SHP77 (cell line): ENCODE measurements around the gene GOLT1B.
"Not testable (repeated sequence)": the region's sequence is repeated elsewhere in the genome, so short reads cannot be mapped to it uniquely, and the experiment has no call there.

ENCODE experiments used
- DNase-seq, 2 experiments: peaks; one replicate each; lab custom pipeline; 2025; lab: John Stamatoyannopoulos, UW

The GOLT1B gene

DNA sequence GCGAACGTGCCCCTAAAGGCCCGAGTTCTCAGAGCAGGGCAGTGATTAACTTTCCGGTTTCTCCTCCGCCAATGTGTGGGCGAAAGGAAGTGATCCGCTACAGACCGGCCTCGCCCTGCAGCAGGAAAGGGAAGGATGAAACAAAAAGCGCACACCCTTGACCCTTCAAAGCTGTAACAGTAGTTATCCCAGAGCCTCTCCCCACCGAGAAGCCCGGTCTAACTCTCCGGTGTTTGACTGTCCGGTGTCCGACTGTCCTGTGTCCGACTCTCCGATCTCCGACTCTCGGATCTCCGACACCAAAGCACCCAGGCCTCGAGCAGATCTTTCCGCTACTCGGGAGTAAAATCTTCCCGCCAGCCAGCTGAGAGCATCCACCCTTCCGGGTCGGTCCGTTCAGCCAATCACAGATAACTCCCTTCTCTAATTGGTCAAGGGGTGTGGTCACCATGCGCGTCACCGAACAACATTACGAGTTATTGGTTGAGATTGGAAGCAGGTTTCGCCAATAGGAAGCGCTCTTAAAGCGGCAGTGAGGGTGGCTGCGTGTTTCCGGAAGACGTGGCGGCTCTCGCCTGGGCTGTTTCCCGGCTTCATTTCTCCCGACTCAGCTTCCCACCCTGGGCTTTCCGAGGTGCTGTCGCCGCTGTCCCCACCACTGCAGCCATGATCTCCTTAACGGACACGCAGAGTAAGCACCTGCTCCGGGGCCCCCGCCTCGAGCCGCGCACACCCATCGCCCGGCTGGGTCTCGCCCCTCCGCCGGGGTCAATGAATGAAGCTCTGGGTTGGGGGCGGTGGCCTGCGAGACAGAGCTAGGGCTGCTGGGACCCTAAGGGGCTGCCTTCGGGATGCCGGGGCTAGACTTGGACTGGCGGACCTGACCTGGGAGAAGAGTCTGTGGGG is at the start of gene GOLT1B, which contains the start of gene RECQL:
Gene GOLT1B (plus strand): TSS at position 532 of the 906 bp plus-strand sequence. CDS start 135 bp downstream, at position 667.
Gene RECQL (minus strand): TSS at position 378 of the 906 bp plus-strand sequence. CDS start 2,065 bp downstream, outside the sequence.
- DNase-seq, result peak; percentile 87 to 88

DNA sequence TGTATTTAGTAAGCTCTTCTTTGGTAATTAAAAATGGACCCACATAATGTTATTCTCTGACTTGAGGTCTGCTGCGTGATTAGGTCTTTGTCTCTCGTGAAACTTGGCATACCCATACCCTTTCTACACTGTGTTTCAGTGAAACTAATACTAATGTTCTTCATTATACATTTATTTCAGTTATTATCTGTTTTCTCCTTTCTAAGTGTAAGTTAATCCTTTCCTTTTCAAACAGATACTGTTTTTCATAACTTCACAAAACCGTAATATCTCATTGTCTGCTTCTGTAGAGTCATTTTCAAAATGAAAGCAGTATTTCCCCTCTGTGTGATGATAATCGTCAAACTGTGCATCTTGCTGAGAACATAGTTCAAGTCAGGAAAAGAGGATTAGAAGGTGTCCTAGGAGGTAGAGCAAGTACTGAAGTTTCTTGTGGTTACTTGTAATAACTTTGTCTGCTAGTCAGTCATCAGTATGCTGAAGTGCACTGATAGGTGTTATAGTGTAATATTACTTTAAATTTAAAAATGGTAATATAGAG is 48.2 kb upstream of the GOLT1B start:
- DNase-seq, result no peak

GRCh38 chr12:21456291-21456780 is 45.3 kb upstream of the GOLT1B start:
- no peak for DNase-seq

- no peak for DNase-seq
These were observed 42.1 kb upstream of the GOLT1B start for GRCh38 chr12:21459474-21459873.

DNA sequence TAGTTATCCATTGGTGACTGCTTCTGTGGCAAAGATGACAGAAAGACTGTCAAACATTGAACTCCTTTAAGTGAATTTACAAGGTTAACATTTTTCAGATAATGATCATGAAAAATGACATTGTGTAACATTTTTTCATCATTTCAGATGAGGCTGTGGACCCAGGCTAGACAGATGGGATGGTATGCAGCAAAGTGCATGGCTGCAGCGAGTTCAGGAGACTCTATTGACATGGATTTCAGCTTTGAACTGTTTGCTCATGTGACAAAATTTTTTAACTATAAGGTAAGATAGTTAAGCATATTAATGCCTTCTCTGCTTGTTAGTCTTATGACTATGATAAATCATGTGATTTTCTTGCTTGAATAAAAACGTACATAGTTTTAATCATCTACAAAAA is 34.3 kb upstream of the GOLT1B start:
- not testable (repeated sequence) for DNase-seq

- no peak for DNase-seq
These were observed 30.3 kb upstream of the GOLT1B start for GRCh38 chr12:21471294-21471693.

GRCh38 chr12:21472197-21472823 is 29.3 kb upstream of the GOLT1B start:
- DNase-seq, result no peak

GRCh38 chr12:21475552-21475951 is 26.0 kb upstream of the GOLT1B start:
- DNase-seq, result no peak

DNA sequence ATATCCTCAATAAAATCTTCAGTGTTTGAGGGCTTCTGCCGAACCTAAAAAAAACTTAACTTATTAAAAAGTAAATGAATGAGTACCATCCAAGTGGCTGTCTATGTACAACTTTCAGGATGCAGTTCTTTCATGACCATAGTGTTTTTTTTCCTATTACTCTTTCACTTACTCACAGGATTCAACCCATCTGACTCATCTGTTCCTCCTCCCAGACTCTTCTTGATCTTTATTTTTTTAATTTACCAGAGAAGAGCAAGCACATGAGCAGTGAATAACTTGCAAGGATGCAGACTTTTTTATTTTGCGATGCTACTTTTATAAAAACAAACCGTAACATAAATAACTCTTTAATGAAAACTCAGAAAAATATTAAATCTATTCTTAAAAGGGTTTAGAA is 24.6 kb upstream of the GOLT1B start:
- no peak for DNase-seq

DNA sequence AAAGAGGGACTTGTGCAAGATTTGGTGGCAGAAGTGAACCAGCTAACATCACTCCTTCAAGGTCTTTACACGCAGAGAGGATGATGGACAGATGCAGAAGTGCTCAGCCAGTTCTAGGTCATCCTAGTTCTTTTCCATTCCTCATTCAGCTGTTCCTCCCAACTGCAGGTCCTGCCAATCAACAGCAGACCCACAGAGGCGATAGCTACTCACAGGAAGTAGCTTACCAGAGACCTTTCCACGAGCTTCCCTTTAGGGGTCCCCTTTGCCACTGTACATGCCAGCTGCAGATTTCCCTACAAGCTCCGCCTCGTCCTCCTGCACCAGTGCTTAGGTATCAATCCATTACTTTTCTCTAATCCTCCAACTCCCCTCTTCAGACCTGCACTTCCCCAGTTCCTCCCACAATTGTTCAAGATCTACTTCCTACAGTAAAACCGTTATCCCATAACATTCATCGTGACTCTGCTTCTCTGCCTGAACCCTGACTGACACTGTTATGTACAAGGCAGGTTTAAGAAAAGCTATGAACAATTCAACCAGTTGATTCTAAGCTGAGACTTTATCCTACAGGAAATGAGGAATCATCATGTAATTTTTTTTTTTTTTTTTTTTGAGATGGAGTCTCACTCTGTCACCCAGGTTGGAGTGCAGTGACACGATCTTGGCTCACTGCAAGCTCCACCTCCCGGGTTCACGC is 22.7 kb upstream of the GOLT1B start:
- DNase-seq, result no peak

DNA sequence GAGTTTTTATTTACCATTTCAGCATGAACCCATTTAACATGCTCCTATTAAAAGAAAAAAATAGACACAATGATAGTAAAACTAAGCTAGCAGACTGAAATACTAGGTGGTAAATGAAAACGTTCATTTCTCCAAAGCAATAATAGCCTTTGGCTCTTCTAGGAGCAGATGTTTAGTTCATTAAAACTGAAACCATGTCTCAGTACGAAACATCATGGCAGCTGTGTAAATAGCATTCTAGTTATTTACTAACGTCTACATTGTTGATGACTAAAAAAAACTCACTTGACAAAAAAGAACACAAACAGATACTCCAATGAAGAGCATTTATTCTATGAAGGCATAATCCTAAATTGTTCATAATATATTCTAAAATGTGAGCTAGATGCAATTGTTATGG is 18.1 kb upstream of the GOLT1B start:
- peak in 1 of 2 experiments; percentile 5 for DNase-seq

DNA sequence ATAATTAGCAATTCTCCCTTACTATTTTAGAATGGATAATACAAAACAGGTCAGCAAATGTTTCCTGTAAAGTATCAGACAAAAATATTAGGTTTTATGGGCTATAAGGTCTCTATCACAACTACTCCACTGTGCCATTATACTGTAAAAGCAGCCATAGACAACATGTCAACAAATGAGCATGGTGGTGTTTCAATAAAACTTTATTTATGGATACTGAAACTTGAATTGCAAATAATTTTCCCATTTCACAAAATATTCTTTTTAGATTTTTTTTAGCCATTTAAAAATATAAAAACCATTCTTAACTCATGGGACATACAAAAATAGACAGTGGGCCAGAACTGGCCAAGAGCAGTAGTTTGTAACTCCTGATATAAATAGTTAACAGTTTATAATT is 15.6 kb upstream of the GOLT1B start:
- DNase-seq, result no peak

DNA sequence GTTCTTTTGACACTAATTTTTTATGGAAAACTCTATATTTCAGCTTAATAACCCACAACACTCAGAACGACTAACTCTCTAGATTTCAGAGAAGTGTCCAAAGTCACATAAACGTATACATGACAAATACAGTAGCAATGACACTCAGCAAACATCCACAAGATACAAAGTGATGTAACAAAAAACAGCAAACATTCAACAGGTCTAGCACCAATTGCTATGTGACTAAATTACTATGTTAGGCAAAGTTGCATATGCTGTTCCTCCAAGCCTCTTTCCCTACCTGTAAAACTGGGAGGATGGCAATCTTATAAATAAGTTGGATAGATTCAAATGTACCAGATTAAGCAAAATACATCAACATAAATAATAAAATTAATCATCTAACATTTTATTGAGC is 1.8 kb upstream of the GOLT1B start:
- DNase-seq, result no peak

DNA sequence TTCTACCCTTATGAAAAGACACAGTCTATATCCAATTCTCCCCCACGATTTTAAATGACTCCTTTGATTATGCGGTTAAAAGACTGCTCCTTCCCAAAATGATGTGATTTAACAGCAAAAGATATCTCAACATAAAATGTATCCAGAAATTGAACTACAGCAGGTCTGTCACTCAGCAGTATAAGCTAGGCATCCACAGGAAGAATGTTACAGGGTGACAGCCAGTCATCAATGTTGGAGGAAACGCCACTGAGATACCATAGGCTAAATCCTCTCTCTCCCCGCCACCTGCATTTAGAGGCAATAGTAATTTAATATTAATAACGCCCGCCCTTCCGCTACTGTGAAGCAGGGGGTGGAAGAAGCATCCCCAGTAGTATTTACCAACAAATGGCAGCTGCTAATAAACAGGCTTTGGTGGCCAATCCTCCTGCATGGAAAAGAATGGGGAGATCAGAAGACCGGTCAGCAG is 767 bp upstream of the GOLT1B start:
- no peak for DNase-seq

DNA sequence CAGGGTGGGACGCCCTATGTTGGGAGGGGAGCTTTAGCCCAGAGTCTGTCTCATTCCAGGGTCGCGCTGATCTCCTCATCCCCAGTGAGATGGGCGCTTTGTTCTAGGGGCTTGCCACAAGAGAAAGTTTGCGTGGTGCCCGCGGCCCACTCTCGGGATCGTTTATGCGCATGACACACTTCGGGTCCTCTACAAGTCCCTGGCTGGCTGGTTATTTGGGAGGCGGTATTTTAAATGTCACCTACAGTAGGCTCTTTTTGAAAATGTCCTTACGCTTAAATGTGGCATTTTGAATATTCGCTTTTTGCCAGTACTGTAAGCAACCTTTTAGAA is 541 bp downstream of the GOLT1B start:
- DNase-seq, result no peak

- DNase-seq, result no peak
These were observed 1.3 kb downstream of the GOLT1B start for GRCh38 chr12:21502872-21503271.

- no peak for DNase-seq
These were observed 4.3 kb downstream of the GOLT1B start for GRCh38 chr12:21505888-21506287.

DNA sequence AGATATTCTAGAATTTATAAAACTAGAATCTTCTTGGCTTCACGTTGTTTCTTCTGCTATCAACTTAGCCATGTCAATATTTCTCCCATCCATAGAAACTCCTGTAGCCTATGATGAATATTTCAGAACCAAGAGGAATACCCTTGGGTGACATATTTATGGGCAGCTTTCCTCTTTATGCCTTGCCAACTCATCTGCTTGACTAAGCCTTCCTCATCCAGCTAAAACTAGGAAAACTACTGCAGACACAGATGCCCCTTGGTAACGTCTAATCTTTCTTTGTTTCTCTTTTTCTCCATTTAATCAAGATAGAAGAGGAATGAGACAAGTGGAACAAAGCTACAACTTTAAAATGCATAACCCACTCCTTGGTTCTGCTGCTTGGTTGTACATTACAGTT is 6.3 kb downstream of the GOLT1B start:
- no peak for DNase-seq

DNA sequence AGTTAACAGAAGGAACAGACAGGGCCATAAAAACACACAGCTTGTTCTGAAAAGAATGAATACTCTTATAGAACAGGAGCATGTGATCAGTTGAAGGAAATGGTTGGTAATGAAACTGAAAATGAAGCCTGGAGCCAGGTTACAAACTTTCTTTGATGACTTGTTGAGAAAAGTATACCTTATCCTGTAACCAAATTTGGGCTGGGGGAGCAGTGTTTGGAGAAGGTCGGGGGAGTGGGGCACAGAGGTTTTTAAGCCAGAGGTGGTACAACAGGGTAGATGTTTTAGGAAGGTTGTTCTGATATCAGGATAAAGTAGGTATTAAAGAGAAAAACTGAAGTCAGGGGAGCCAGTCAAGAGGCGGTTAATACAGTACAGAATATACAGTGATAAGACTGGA is 8.2 kb downstream of the GOLT1B start:
- no peak for DNase-seq

- no peak for DNase-seq
These were observed 14.7 kb downstream of the GOLT1B start for GRCh38 chr12:21516281-21516680.

- DNase-seq, result no peak
These were observed 16.9 kb downstream of the GOLT1B start for GRCh38 chr12:21518451-21518850.

DNA sequence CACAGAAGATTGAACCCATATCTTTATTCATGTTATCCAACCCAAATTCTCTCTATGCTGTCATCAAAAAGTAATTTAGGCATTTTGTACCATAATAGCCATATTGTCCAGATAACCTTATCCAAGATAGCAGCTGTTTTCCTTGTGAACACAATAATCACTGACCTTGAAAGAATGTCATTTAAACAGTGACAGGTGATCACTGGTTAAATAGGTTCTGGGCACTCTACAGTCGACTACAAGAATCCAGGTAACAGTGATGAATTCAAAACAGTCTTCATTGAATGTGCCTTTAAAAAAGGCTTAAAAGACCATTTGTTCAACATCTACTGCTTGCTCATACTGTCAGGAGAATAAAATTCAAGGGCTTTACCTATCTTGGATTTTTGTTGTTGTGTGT is 20.0 kb downstream of the GOLT1B start:
- no peak for DNase-seq
